Measurements from ENCODE around the gene ADAMTSL4.
"Not testable (repeated sequence)": the region's sequence is repeated elsewhere in the genome, so short reads cannot be mapped to it uniquely, and the experiment has no call there.

The ADAMTSL4 gene

GRCh38 chr1:150598346-150598745 lies 49.1 kb downstream of the ADAMTSL4 start:
- not testable (repeated sequence) for DNase-seq

- no peak for DNase-seq
These were observed 52.3 kb downstream of the ADAMTSL4 start for GRCh38 chr1:150601540-150601939.

DNA sequence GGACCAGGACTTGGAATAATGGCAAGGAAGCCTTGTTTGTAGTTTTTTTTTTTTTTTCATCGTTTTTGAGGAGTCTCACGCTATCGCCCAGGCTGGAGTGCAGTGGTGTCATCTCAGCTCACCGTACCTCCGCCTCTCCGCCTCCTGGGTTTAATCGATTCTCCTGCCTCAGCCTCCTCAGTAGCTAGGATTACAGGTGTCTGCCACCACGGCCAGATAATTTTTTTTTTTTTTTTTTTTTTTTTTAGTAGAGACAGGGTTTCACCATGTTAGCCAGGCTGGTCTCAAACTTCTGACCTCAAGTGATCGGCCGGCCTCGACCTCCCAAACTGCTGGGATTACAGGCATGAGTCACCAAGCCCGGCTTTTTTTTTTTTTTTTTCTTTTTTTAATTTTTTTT lies 53.2 kb downstream of the ADAMTSL4 start:
- not testable (repeated sequence) for DNase-seq

- DNase-seq: no peak
These were observed 54.5 kb downstream of the ADAMTSL4 start for GRCh38 chr1:150603711-150604110.

DNA sequence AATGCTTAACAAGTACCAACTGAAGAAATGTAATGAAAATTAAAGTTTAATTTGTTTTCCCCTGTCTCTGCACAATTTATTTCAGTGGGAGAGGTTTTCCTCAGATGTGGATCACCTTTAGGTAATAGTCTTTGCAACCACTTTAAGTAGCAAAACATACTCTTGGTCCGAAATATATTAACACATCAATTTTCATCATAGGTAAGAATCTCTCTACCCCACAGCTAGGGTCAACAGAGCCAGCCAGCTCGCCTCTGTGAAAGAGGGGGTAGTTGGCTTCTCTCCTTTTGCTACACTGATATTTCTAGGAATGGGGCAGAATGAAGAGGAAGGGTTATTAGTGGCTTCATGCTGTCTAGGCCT lies 55.0 kb downstream of the ADAMTSL4 start:
- DNase-seq: no peak

- DNase-seq: not testable (repeated sequence)
These were observed 56.2 kb downstream of the ADAMTSL4 start for GRCh38 chr1:150605451-150605731.

DNA sequence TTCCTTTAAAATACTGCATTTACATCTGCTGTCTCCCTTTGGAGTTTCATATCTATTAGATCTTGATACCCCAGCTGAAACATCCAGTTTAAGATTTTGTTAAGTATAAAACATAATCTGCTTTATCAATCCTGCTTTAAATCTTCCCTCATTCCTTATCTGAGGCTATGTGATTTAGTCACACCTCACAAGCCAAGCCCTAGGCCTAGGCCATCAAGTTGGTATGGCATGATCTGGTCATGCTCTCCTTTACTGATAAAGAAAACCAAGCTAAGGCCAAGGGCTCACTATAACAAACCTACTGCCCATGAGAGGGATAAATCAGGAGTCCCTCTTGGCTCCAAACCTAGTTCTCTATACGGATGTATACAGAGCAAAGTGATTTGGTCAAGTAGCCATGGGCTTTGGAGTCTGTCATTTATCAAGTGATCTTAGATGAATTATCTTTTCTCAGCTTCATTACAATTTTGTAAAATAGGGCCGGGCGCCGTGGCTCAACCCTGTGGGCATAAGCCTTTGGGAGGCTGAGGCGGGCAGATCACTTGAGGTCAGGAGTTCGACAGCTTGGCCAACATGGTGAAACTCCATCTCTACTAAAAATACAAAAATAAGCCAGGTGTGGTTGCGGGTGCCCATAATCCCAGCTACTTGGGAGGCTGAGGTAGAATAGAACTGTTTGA lies 57.4 kb downstream of the ADAMTSL4 start:
- no peak for DNase-seq

- no peak for DNase-seq
These were observed 60.5 kb downstream of the ADAMTSL4 start for GRCh38 chr1:150609732-150610131.

All from 8988T (cell line).